Type B pancreatic cell (in vitro differentiated cells): ENCODE results near the gene CEMIP. TPM values are rescaled to one million over a fixed set of nuclear protein-coding genes. Genes with fewer than 3 reads are reported as not detected.

Experiments used
- DNase-seq: peaks from one replicate; pipeline ENCODE4 v3.0.0; 2021; ENCODE audit warnings: mixed read lengths; ENCODE audit not compliant: unreplicated experiment; ENCODE audit errors: extremely low spot score
- H3K27ac Mint-ChIP-seq: 2 replicates; pipeline ENCODE4 v1.8.0; 2021; ENCODE audit warnings: mild to moderate bottlenecking, mixed read lengths
- H3K27me3 Mint-ChIP-seq: 2 replicates; pipeline ENCODE4 v1.8.0; 2021; ENCODE audit warnings: mixed read lengths
- H3K36me3 Mint-ChIP-seq: 2 replicates; pipeline ENCODE4 v1.8.0; 2021; ENCODE audit warnings: mixed read lengths
- H3K4me1 Mint-ChIP-seq: one replicate; pipeline ENCODE4 v1.8.0; 2021; ENCODE audit warnings: mixed read lengths; ENCODE audit not compliant: unreplicated experiment
- H3K4me3 Mint-ChIP-seq: 2 replicates; pipeline ENCODE4 v1.8.0; 2021; ENCODE audit warnings: mild to moderate bottlenecking, mixed read lengths
- H3K9me3 Mint-ChIP-seq: 2 replicates; pipeline ENCODE4 v1.8.0; 2021; ENCODE audit warnings: mixed read lengths
- CTCF ChIP-seq: fragments of 200-600 bp; sonication (generic); conservative IDR thresholded peaks from 2 replicates; pipeline ENCODE4 v1.5.0; 2021; ENCODE audit warnings: antibody characterized with exemption, mild to moderate bottlenecking
- total RNA-seq: library from RNA; stranded (reverse); gene quantifications from 2 replicates; pipeline ENCODE4 v1.2.1, GENCODE V29; 2021; ENCODE audit warnings: low replicate concordance

The CEMIP gene
- total RNA-seq, 1 donor from 2014 or later: 16.4 TPM

GRCh38 chr15:80830677-80831076, 51.5 kb downstream of the CEMIP start:
- Mint-ChIP-seq H3K9me3 (no peaks in the 10 kb centered on the region), H3K36me3 (no peaks in the 10 kb centered on the region), H3K4me3 (no peak overlapping the region), H3K4me1 (peaks cover 9% of the 10 kb centered on the region), H3K27me3 (no peaks in the 10 kb centered on the region), H3K27ac (no peak overlapping the region)
- no peak for DNase-seq
- no peak for TF ChIP-seq CTCF

GRCh38 chr15:80831192-80831591, 52.0 kb downstream of the CEMIP start:
- H3K36me3 Mint-ChIP-seq: no peaks in the 10 kb centered on the region
- no peaks in the 10 kb centered on the region for H3K9me3 Mint-ChIP-seq
- H3K4me1 Mint-ChIP-seq: peaks cover 9% of the 10 kb centered on the region
- no peak for TF ChIP-seq CTCF
- no peak overlapping the region for H3K27ac Mint-ChIP-seq
- no peak for DNase-seq
- H3K27me3 Mint-ChIP-seq: no peaks in the 10 kb centered on the region
- no peak overlapping the region for H3K4me3 Mint-ChIP-seq

GRCh38 chr15:80831606-80832224, 52.5 kb downstream of the CEMIP start:
- no peak overlapping the region for H3K27ac Mint-ChIP-seq
- no peak overlapping the region for H3K4me3 Mint-ChIP-seq
- no peaks in the 10 kb centered on the region for H3K9me3 Mint-ChIP-seq
- TF ChIP-seq CTCF: no peak
- no peaks in the 10 kb centered on the region for H3K27me3 Mint-ChIP-seq
- no peak for DNase-seq
- H3K36me3 Mint-ChIP-seq: no peaks in the 10 kb centered on the region
- peaks cover 9% of the 10 kb centered on the region for H3K4me1 Mint-ChIP-seq

- Mint-ChIP-seq H3K27ac (no peak overlapping the region), H3K4me1 (peaks cover 9% of the 10 kb centered on the region)
- no peak for TF ChIP-seq CTCF
Measured at GRCh38 chr15:80832686-80833085, 53.5 kb downstream of the CEMIP start.

GRCh38 chr15:80834402-80834801, 55.2 kb downstream of the CEMIP start:
- no peaks in the 10 kb centered on the region for H3K36me3 Mint-ChIP-seq
- no peak for DNase-seq
- H3K4me1 Mint-ChIP-seq: peaks cover 16% of the 10 kb centered on the region
- H3K27ac Mint-ChIP-seq: no peak overlapping the region
- no peaks in the 10 kb centered on the region for H3K27me3 Mint-ChIP-seq
- no peak for TF ChIP-seq CTCF
- no peaks in the 10 kb centered on the region for H3K9me3 Mint-ChIP-seq
- no peak overlapping the region for H3K4me3 Mint-ChIP-seq

More at GRCh38 chr15:80832686-80833085, 53.5 kb downstream of the CEMIP start:
- no peaks in the 10 kb centered on the region for H3K9me3 Mint-ChIP-seq
- H3K27me3 Mint-ChIP-seq: no peaks in the 10 kb centered on the region
- no peaks in the 10 kb centered on the region for H3K36me3 Mint-ChIP-seq
- H3K4me3 Mint-ChIP-seq: no peak overlapping the region
- DNase-seq: no peak

GRCh38 chr15:80834906-80835305, 55.7 kb downstream of the CEMIP start:
- no peaks in the 10 kb centered on the region for H3K9me3 Mint-ChIP-seq
- no peak overlapping the region for H3K27ac Mint-ChIP-seq
- H3K4me1 Mint-ChIP-seq: peaks cover 16% of the 10 kb centered on the region
- no peaks in the 10 kb centered on the region for H3K27me3 Mint-ChIP-seq
- no peak overlapping the region for H3K4me3 Mint-ChIP-seq
- H3K36me3 Mint-ChIP-seq: no peaks in the 10 kb centered on the region
- no peak for DNase-seq
- no peak for TF ChIP-seq CTCF
